Neural progenitor cell (in vitro differentiated cells): ENCODE results near the gene TEX19. TPM values are rescaled to one million over a fixed set of nuclear protein-coding genes. Genes with fewer than 3 reads are reported as not detected.

Source experiments
- DNase-seq: peaks from one replicate; pipeline ENCODE4 v3.0.0-alpha.2; 2016; ENCODE audit warnings: low spot score
- H2AFZ ChIP-seq: fragments of 200-600 bp; sonication (generic); replicated peaks from 2 replicates; pipeline ENCODE4 v1.6.1; 2016; ENCODE audit warnings: antibody characterized with exemption
- H3F3A ChIP-seq: fragments of 200-600 bp; sonication (generic); 2 replicates; pipeline ENCODE4 v1.6.1; 2016; ENCODE audit warnings: antibody characterized with exemption, low read depth
- H3K27ac ChIP-seq: fragments of 200-600 bp; sonication (generic); 2 replicates; pipeline ENCODE4 v1.5.1; 2016; ENCODE audit warnings: mild to moderate bottlenecking
- H3K27me3 ChIP-seq: fragments of 200-600 bp; sonication (generic); 2 replicates; pipeline ENCODE4 v1.6.1; 2016; ENCODE audit warnings: mild to moderate bottlenecking, moderate library complexity
- H3K36me3 ChIP-seq: fragments of 200-600 bp; sonication (generic); 2 replicates; pipeline ENCODE4 v1.5.1; 2016
- H3K4me1 ChIP-seq: fragments of 200-600 bp; sonication (generic); 2 replicates; pipeline ENCODE4 v1.6.1; 2016; ENCODE audit warnings: mixed run types
- H3K4me2 ChIP-seq: fragments of 200-600 bp; sonication (generic); 2 replicates; pipeline ENCODE4 v1.6.1; 2016
- H3K4me3 ChIP-seq: fragments of 200-600 bp; sonication (generic); 2 replicates; pipeline ENCODE4 v1.5.1; 2016
- H3K79me2 ChIP-seq: fragments of 200-600 bp; sonication (generic); 2 replicates; pipeline ENCODE4 v1.6.1; 2016; ENCODE audit warnings: low read depth
- H3K9ac ChIP-seq: fragments of 200-600 bp; sonication (generic); 2 replicates; pipeline ENCODE4 v1.6.1; 2016
- H3K9me3 ChIP-seq: fragments of 200-600 bp; sonication (generic); 2 replicates; pipeline ENCODE4 v1.5.1; 2016; ENCODE audit warnings: low read depth
- H4K20me1 ChIP-seq: fragments of 200-600 bp; sonication (generic); 2 replicates; pipeline ENCODE4 v1.6.1; 2016; ENCODE audit warnings: low read depth
- H3K27ac Mint-ChIP-seq: 3 replicates; pipeline ENCODE4 v1.8.0; 2021; ENCODE audit warnings: mixed read lengths
- H3K27me3 Mint-ChIP-seq: 2 replicates; pipeline ENCODE4 v1.8.0; 2022; ENCODE audit warnings: low read depth, mild to moderate bottlenecking, inconsistent platforms, moderate library complexity, mixed read lengths; ENCODE audit not compliant: insufficient read depth
- H3K36me3 Mint-ChIP-seq: 3 replicates; pipeline ENCODE4 v1.8.0; 2021; ENCODE audit warnings: mixed read lengths
- H3K4me1 Mint-ChIP-seq: 3 replicates; pipeline ENCODE4 v1.8.0; 2021; ENCODE audit warnings: mixed read lengths
- H3K4me3 Mint-ChIP-seq: 3 replicates; pipeline ENCODE4 v1.8.0; 2021; ENCODE audit warnings: mild to moderate bottlenecking, moderate library complexity, mixed read lengths
- H3K9me3 Mint-ChIP-seq: 3 replicates; pipeline ENCODE4 v1.8.0; 2020; ENCODE audit warnings: mixed read lengths
- CTCF ChIP-seq: fragments of 200-600 bp; sonication (generic); IDR thresholded peaks from 2 replicates; pipeline ENCODE4 v1.5.1; 2017; ENCODE audit warnings: antibody characterized with exemption, mild to moderate bottlenecking
- EZH2 ChIP-seq: fragments of 200-600 bp; sonication (generic); IDR thresholded peaks from 2 replicates; pipeline ENCODE4 v1.6.1; 2017; ENCODE audit warnings: antibody characterized with exemption, mild to moderate bottlenecking, moderate library complexity
- EZH2phosphoT487 ChIP-seq: fragments of 200-600 bp; sonication (generic); IDR thresholded peaks from 2 replicates; pipeline ENCODE4 v1.6.1; 2017; ENCODE audit warnings: antibody characterized with exemption
- total RNA-seq: library from RNA; depleted of rRNA; stranded (reverse); fragments of >200 nt; gene quantifications from 2 replicates; pipeline ENCODE4 v1.2.3, GENCODE V29; 2015; ENCODE audit warnings: low replicate concordance

Gene TEX19
- total RNA-seq, 1 donor from 2014 or later: not detected

- Mint-ChIP-seq H3K27me3 (peaks cover 15% of the 10 kb centered on the region), H3K36me3 (peaks cover under 1% of the 10 kb centered on the region), H3K4me3 (no peak overlapping the region), H3K4me1 (peaks cover 24% of the 10 kb centered on the region), H3K9me3 (no peaks in the 10 kb centered on the region), H3K27ac (no peak overlapping the region)
- H3K4me1 ChIP-seq: peaks cover 16% of the 10 kb centered on the region
- no peak overlapping the region for H3K27ac ChIP-seq
- H3K4me2 ChIP-seq: peak overlapping the region; percentile 53
- H2AFZ ChIP-seq: no peak overlapping the region
- H4K20me1 ChIP-seq: no peaks in the 10 kb centered on the region
- H3K27me3 ChIP-seq: no peaks in the 10 kb centered on the region
- no peaks in the 10 kb centered on the region for H3K9me3 ChIP-seq
- no peak overlapping the region for H3K4me3 ChIP-seq
- no peaks in the 10 kb centered on the region for H3K36me3 ChIP-seq
- H3K9ac ChIP-seq: no peak overlapping the region
- H3F3A ChIP-seq: peaks cover 10% of the 10 kb centered on the region
- DNase-seq: no peak
- no peak for TF ChIP-seq EZH2phosphoT487
- TF ChIP-seq CTCF: no peak
- TF ChIP-seq EZH2: no peak
- no peaks in the 10 kb centered on the region for H3K79me2 ChIP-seq
Observed at GRCh38 chr17:82384730-82385481, 25.9 kb downstream of the TEX19 start.

GRCh38 chr17:82385559-82386254 lies 26.7 kb downstream of the TEX19 start:
- peaks cover 10% of the 10 kb centered on the region for H3F3A ChIP-seq
- DNase-seq: peak; percentile 65
- Mint-ChIP-seq H3K27ac (no peak overlapping the region), H3K4me3 (no peak overlapping the region), H3K27me3 (peaks cover 12% of the 10 kb centered on the region), H3K36me3 (peaks cover 3% of the 10 kb centered on the region), H3K4me1 (peaks cover 20% of the 10 kb centered on the region), H3K9me3 (no peaks in the 10 kb centered on the region)
- peaks cover 16% of the 10 kb centered on the region for H3K4me1 ChIP-seq
- no peaks in the 10 kb centered on the region for H4K20me1 ChIP-seq
- H3K4me2 ChIP-seq: peak overlapping the region; percentile 53
- no peaks in the 10 kb centered on the region for H3K9me3 ChIP-seq
- no peak overlapping the region for H2AFZ ChIP-seq
- no peaks in the 10 kb centered on the region for H3K27me3 ChIP-seq
- H3K36me3 ChIP-seq: no peaks in the 10 kb centered on the region
- H3K4me3 ChIP-seq: no peak overlapping the region
- TF ChIP-seq EZH2phosphoT487 (no peak), EZH2 (no peak), CTCF (no peak)
- no peak overlapping the region for H3K9ac ChIP-seq
- no peak overlapping the region for H3K27ac ChIP-seq
- H3K79me2 ChIP-seq: no peaks in the 10 kb centered on the region

GRCh38 chr17:82386255-82386831 lies 27.3 kb downstream of the TEX19 start:
- H3K27ac Mint-ChIP-seq: no peak overlapping the region
- no peak overlapping the region for H3K27ac ChIP-seq
- H3K4me3 Mint-ChIP-seq: no peak overlapping the region
- H3K79me2 ChIP-seq: no peaks in the 10 kb centered on the region
- no peak overlapping the region for H3K4me3 ChIP-seq
- no peaks in the 10 kb centered on the region for H3K9me3 ChIP-seq
- peaks cover 10% of the 10 kb centered on the region for H3F3A ChIP-seq
- H3K36me3 Mint-ChIP-seq: peaks cover 3% of the 10 kb centered on the region
- no peak for TF ChIP-seq EZH2
- no peak for TF ChIP-seq EZH2phosphoT487
- TF ChIP-seq CTCF: no peak
- peaks cover 12% of the 10 kb centered on the region for H3K27me3 Mint-ChIP-seq
- no peak for DNase-seq
- no peaks in the 10 kb centered on the region for H3K27me3 ChIP-seq
- H3K9me3 Mint-ChIP-seq: no peaks in the 10 kb centered on the region
- no peaks in the 10 kb centered on the region for H3K36me3 ChIP-seq
- peaks cover 18% of the 10 kb centered on the region for H3K4me1 Mint-ChIP-seq
- no peak overlapping the region for H2AFZ ChIP-seq
- peak overlapping the region; percentile 53 for H3K4me2 ChIP-seq
- H4K20me1 ChIP-seq: no peaks in the 10 kb centered on the region
- H3K9ac ChIP-seq: no peak overlapping the region
- peaks cover 16% of the 10 kb centered on the region for H3K4me1 ChIP-seq
